HCT116 (cell line): Measurements from ENCODE around the gene TKTL1. TPM values are rescaled to one million over a fixed set of nuclear protein-coding genes. Genes with fewer than 3 reads are reported as not detected.

Experiments
- ATAC-seq: fragments of 200-7000 bp; cut with Tn5 transposase; 2 replicates; pipeline ENCODE4 v1.9.1; 2020; ENCODE audit warnings: mild to moderate bottlenecking, moderate library complexity
- BruUV-seq: library from RNA; stranded (reverse); fragments of 400-500 nt; replicated peaks from 2 replicates; lab custom pipeline; 2021; lab: Mats Ljungman, UMichigan
- CTCF ChIA-PET: fragments of 300-600 bp; sonication (Branson Sonifier 250); formaldehyde crosslinking; loops from one replicate; lab custom pipeline; 2021; ENCODE audit warnings: antibody characterized with exemption; lab: Charles Lee
- POLR2A ChIA-PET: fragments of 300-600, 350-600 bp; sonication (Branson Sonifier 250); formaldehyde crosslinking; loops from one replicate; lab custom pipeline; 2021; ENCODE audit warnings: antibody characterized with exemption; lab: Charles Lee
- RAD21 ChIA-PET, 2 experiments: fragments of 300-600 bp; sonication (Branson Sonifier 250); formaldehyde crosslinking; loops; one replicate each; lab custom pipeline; 2023; ENCODE audit warnings: low total read pairs in 2 of 2; ENCODE audit not compliant: uncharacterized antibody in 2 of 2, unreplicated experiment in 2 of 2, low non-redundant PET in 1 of 2; lab: Charles Lee
- DNase-seq: peaks from one replicate; pipeline ENCODE4 v3.0.0-alpha.2; 2010; ENCODE audit warnings: low read depth, low spot score
- H2AFZ ChIP-seq: fragments of 200-600 bp; shearing (Covaris generic), sonication (generic); 2 replicates; pipeline ENCODE4 v1.6.1; 2017; ENCODE audit warnings: low read depth, mixed run types, mixed read lengths, antibody characterized with exemption, low read length; ENCODE audit not compliant: poor library complexity, severe bottlenecking
- H3K27ac ChIP-seq: 2 replicates; pipeline ENCODE4 v1.5.1; 2012; ENCODE audit warnings: low read depth, low read length
- H3K27me3 ChIP-seq: fragments of 200-600 bp; sonication (generic); 2 replicates; pipeline ENCODE4 v1.6.1; 2016; ENCODE audit warnings: mixed run types, low read length, mixed read lengths; ENCODE audit not compliant: insufficient read depth
- H3K36me3 ChIP-seq, 2 experiments: fragments of 200-500 bp in 1 of 2; fragments of 200-600 bp in 1 of 2; sonication (Bioruptor generic) in 1 of 2; sonication (generic) in 1 of 2; 2 replicates each; pipeline versions ENCODE4 v1.5.1 to v1.6.1; 2014 to 2016; ENCODE audit warnings: low read length in 2 of 2, inconsistent platforms in 1 of 2, mixed read lengths in 1 of 2, mixed run types in 1 of 2; ENCODE audit not compliant: insufficient read depth in 2 of 2, control insufficient read depth in 1 of 2
- H3K4me1 ChIP-seq, 2 experiments: fragments of 200-600 bp in 1 of 2; sonication (generic) in 1 of 2; 2 replicates each; pipeline versions ENCODE4 v1.5.1 to v1.6.1; 2012 to 2017; ENCODE audit warnings: low read length in 2 of 2, inconsistent platforms in 1 of 2, mild to moderate bottlenecking in 1 of 2, mixed read lengths in 1 of 2, mixed run types in 1 of 2, moderate library complexity in 1 of 2; ENCODE audit not compliant: insufficient read depth in 2 of 2, control insufficient read depth in 1 of 2
- H3K4me2 ChIP-seq: fragments of 200-600 bp; sonication (generic); 2 replicates; pipeline ENCODE4 v1.6.1; 2017; ENCODE audit warnings: mixed run types, low read length, mixed read lengths
- H3K4me3 ChIP-seq, 2 experiments: fragments of 200-600 bp in 1 of 2; sonication (generic) in 1 of 2; replicated peaks in 1 of 2; 2 replicates each; pipeline ENCODE4 v1.5.1; 2011 to 2016; ENCODE audit warnings: low read length in 2 of 2, control low read depth in 1 of 2, low read depth in 1 of 2, mild to moderate bottlenecking in 1 of 2, mixed read lengths in 1 of 2, mixed run types in 1 of 2
- H3K79me2 ChIP-seq: fragments of 200-600 bp; sonication (generic); 2 replicates; pipeline ENCODE4 v1.6.1; 2017; ENCODE audit warnings: mild to moderate bottlenecking, mixed run types, low read length, moderate library complexity, mixed read lengths; ENCODE audit not compliant: insufficient read depth
- H3K9ac ChIP-seq: fragments of 200-600 bp; sonication (generic); 2 replicates; pipeline ENCODE4 v1.6.1; 2016; ENCODE audit warnings: low read length, mixed read lengths
- H3K9me2 ChIP-seq: fragments of 200-600 bp; sonication (generic), shearing (Covaris generic); 2 replicates; pipeline ENCODE4 v1.6.1; 2017; ENCODE audit warnings: mixed run types, mild to moderate bottlenecking, moderate library complexity; ENCODE audit not compliant: insufficient read depth
- H3K9me3 ChIP-seq, 2 experiments: fragments of 200-500 bp in 1 of 2; fragments of 200-600 bp in 1 of 2; sonication (Bioruptor generic) in 1 of 2; sonication (generic) in 1 of 2; 2 replicates each; pipeline ENCODE4 v1.6.1; 2014 to 2017; ENCODE audit warnings: low read length in 2 of 2, mixed read lengths in 2 of 2, inconsistent platforms in 1 of 2, low read depth in 1 of 2, mild to moderate bottlenecking in 1 of 2, mixed run types in 1 of 2, moderate library complexity in 1 of 2; ENCODE audit not compliant: control insufficient read depth in 1 of 2, insufficient read depth in 1 of 2
- H4K20me1 ChIP-seq: fragments of 200-600 bp; sonication (generic), shearing (Covaris generic); 2 replicates; pipeline ENCODE4 v1.6.1; 2017; ENCODE audit warnings: mixed run types, mild to moderate bottlenecking, moderate library complexity; ENCODE audit not compliant: insufficient read depth
- CBX3 ChIP-seq: IDR thresholded peaks from 2 replicates; pipeline ENCODE4 v1.6.1; 2012; ENCODE audit warnings: low read depth
- CEBPB ChIP-seq: IDR thresholded peaks from 2 replicates; pipeline ENCODE4 v1.6.1; 2012; ENCODE audit warnings: low read depth
- FOSL1 ChIP-seq: IDR thresholded peaks from 2 replicates; pipeline ENCODE4 v1.6.1; 2012; ENCODE audit warnings: low read depth
- JUND ChIP-seq: IDR thresholded peaks from 2 replicates; pipeline ENCODE4 v1.6.1; 2012
- RAD21 ChIP-seq: IDR thresholded peaks from 2 replicates; pipeline ENCODE4 v1.6.1; 2012; ENCODE audit warnings: low read depth, mild to moderate bottlenecking
- SP1 ChIP-seq: IDR thresholded peaks from 2 replicates; pipeline ENCODE4 v1.6.1; 2012; ENCODE audit warnings: low read depth
- SRF ChIP-seq: IDR thresholded peaks from 2 replicates; pipeline ENCODE4 v1.6.1; 2012; ENCODE audit warnings: low read depth
- YY1 ChIP-seq: IDR thresholded peaks from 2 replicates; pipeline ENCODE4 v1.6.1; 2011; ENCODE audit warnings: low read length, low read depth, moderate library complexity, mild to moderate bottlenecking; ENCODE audit not compliant: insufficient replicate concordance; ENCODE audit errors: extremely low read depth
- intact Hi-C: fragments of 100-400 bp; cut with micrococcal nuclease; formaldehyde crosslinking; loops from 2 replicates; pipeline ENCODE4 v1.10.0; 2022
- total RNA-seq: library from RNA; stranded (reverse); gene quantifications from one replicate; pipeline ENCODE4 v1.2.1, GENCODE V29; 2021; ENCODE audit not compliant: unreplicated experiment
- TF ChIP-seq, protein P1 (sequence below): IDR thresholded peaks from 2 replicates; pipeline ENCODE4 v1.6.1; 2012

TKTL1 gene
- total RNA-seq, 1 experiment from 2014 or later, result 0.34 TPM

DNA sequence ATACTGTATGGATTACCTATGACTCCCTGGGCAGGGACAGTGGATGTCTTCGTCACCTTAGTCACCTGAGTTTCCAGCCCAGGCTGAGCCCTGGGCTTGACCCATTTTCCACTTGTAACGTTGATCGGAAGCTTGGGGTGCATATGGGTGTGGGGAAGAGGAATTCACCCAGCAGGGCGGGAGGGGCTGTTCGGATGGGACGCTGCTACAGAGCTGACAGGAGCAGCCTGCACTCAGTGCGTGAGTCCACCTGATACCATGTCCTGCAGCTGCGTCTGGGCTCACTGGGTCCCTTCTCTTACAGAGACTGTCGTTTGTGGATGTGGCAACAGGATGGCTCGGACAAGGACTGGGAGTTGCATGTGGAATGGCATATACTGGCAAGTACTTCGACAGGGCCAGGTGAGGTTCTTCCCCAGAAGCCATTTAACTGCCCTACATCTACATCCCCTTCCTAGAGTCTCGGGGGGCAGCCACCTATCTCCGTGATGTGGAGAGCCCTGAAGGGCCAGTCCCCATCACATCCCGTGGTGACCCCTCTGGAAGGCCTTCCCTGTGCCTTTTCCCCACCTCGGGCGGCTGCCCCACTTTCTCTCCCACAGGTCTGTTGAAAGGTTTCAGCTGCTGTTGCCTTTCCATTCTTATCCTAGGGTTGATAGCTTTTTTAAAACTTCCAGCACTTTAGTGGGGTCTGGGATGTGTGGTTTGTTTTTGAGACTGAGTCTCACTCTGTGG, 13.6 kb downstream of the TKTL1 start:
- ATAC-seq (no peak), DNase-seq (no peak)
- no peak overlapping the region for H3K4me2 ChIP-seq
- H3K4me3 ChIP-seq, result no peak overlapping the region
- POLR2A ChIA-PET, result no interaction called here
- H3K9me3 ChIP-seq, result no peaks in the 10 kb centered on the region
- H3K9ac ChIP-seq, result no peak overlapping the region
- BruUV-seq, result no TSS peak
- H3K4me1 ChIP-seq, result 0 out of 4 replicates have a peak, but pooled peaks cover 0 to 4% of the 10 kb centered on the region in 2 experiments
- no peaks in the 10 kb centered on the region for H3K27me3 ChIP-seq
- H3K9me2 ChIP-seq, result no peaks in the 10 kb centered on the region
- CTCF ChIA-PET, result interaction anchor here (1.1 kb wide), 1 partner anchor 9 kb away, joined by 3 read pairs; no protein-coding TSS in a partner anchor
- intact Hi-C loops, result no loop called here
- no peak overlapping the region for H2AFZ ChIP-seq
- TF ChIP-seq FOSL1 (no peak), CEBPB (no peak), JUND (no peak), YY1 (no peak), SP1 (no peak), SRF (no peak), CBX3 (no peak), RAD21 (no peak)
- TF ChIP-seq, protein P1, sequence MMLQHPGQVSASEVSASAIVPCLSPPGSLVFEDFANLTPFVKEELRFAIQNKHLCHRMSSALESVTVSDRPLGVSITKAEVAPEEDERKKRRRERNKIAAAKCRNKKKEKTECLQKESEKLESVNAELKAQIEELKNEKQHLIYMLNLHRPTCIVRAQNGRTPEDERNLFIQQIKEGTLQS, result no peak
- TF ChIP-seq, all 23 proteins: peak for 0
- Histone ChIP-seq H3K36me3 (no peaks in the 10 kb centered on the region), H3K79me2 (no peaks in the 10 kb centered on the region), H4K20me1 (no peaks in the 10 kb centered on the region), H3K27ac (no peak overlapping the region)
- RAD21 ChIA-PET, result no interaction called here
